Endometrial microvascular endothelial cells (primary cell): ENCODE results near the gene CYB561A3. TPM values are rescaled to one million over a fixed set of nuclear protein-coding genes. Genes with fewer than 3 reads are reported as not detected.

Experiments
- in situ Hi-C: cut with HindIII; loops from 2 replicates; pipeline ENCODE4 v1.10.0; 2017; ENCODE audit warnings: low sequenced_read_pairs, low pct_unique_long_range_greater_than_20kb; ENCODE audit errors: inconsistent ontology term
- total RNA-seq: library from RNA; depleted of rRNA; stranded (reverse); fragments of >200 nt; gene quantifications from one replicate; pipeline ENCODE4 v1.2.3, GENCODE V29; 2015; ENCODE audit errors: inconsistent ontology term

The CYB561A3 gene
- total RNA-seq, 1 donor from 2014 or later = 79.1 TPM

- in situ Hi-C loops = no loop called here
Observed at GRCh38 chr11:61332797-61333549, 28.7 kb downstream of the CYB561A3 start, which contains the start of the genes DDB1 and TKFC. TSS of gene DDB1 (minus strand) at chr11:61333105. CDS start at chr11:61332968, 137 bp downstream. TSS of gene TKFC (plus strand) at chr11:61333228. CDS start at chr11:61334729, 1,501 bp downstream.

- in situ Hi-C loops = no loop called here
Observed at GRCh38 chr11:61332281-61332796, 29.3 kb downstream of the CYB561A3 start.

DNA sequence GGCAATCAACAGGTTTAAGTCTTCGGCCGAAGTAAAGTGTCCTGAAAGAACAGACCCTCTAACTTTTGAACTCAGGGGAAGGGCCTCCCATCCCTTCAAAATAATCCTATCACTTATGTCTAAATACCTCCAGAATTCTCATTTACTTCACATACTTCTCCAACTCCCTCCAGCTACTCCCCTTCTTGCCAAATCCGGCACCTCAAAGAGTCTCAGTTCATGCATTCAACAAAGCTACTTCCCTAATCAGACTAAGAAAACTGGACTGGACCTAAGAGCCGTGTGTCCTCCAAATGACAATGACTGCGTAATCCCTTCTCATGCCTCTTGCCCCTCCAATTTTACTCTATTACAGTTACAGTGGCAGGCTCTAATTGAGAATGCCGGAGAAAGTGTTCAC, 30.0 kb downstream of the CYB561A3 start:
- in situ Hi-C loops = no loop called here

DNA sequence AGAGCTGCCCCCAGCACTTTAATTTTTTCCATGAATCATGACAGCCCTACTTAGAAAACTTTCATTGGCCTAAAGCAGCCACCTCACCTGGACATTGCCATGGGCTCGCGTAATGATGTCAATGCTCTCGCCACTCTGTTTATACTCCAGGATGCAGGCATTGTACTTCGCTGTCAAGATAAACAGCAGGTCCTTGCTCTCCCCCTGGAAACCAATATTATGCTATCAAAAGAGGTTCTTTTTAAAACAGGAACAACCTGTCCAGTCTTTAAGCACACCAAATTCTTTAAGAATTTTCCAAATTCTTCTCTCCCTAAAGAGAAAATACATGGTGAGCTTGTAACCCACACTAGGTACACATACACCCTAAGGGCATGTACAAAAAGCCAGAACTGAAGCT, 31.8 kb downstream of the CYB561A3 start:
- in situ Hi-C loops = no loop called here

DNA sequence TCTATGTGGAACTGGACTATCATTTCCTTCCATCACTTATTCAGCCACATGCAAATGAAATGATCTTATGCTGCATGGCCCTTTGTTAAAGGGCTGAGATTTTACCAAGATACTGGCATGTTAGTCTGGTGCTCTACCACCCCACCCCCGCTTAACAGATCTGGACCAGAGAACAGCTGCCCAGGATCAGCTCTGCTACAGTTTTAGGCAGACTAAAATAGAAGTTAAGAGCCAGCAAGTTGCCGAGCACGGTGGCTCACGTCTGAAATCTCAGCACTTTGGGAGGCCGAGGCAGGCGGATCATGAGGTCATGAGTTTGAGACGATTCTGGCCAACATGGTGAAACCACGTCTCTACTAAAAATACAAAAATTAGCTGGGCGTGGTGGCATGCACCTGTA, 33.3 kb downstream of the CYB561A3 start:
- in situ Hi-C loops = no loop called here

DNA sequence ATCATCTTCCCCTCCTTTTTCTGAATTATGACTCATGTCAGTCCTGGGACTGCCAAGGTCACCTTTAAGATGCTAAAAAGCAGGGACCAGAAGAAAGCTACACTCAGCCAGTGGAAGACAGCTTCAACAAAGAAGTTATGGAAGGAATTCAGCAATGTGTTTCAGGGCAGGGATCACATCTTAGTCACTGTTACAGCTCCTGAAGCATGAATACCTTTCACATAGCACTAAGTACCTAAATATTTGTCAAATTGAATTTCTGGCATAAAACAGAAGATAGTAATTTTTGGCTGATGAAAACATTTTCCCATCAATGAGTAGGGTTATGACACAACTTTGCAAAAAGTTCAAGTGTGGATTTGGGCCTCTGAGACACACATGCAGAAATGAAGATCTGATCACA, 34.0 kb downstream of the CYB561A3 start:
- in situ Hi-C loops = no loop called here

DNA sequence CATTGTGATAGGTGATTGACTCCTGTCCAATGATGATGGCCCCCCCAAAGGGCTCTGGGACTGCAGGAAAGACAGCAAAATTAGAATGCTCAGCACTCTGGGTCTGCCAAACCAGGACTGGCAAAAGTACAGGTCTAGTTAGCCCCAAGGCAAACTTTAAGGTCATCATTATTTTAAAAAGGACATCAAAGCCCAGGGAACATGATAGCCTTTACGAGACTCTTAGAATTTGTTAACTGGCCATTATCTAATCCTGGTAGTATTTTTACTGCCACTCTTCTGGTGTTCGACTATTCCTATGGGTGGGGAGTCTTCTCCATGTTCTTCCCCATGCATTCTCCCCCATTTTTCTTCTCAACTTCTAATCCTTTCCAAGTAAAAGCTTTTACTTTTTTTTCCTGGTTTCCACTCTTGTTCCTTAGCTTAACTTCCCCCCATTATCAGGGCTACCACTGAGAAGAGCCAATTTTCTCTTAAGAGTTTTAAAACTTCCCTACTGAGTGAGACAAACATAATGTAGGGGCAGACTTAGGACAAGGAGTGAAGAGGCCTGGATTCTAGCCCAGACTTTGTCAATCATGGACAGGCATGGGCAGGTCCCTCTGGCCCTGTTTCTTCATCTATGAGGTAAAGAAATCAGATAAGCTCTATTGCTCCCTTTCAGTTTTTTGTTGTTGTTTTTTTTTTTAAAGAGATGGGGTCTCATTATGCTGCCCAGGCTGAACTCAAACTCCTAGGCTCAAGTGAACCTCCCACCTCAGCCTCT, 35.9 kb downstream of the CYB561A3 start:
- in situ Hi-C loops = no loop called here

- in situ Hi-C loops = no loop called here
Observed at GRCh38 chr11:61315260-61315659, 46.4 kb downstream of the CYB561A3 start.

DNA sequence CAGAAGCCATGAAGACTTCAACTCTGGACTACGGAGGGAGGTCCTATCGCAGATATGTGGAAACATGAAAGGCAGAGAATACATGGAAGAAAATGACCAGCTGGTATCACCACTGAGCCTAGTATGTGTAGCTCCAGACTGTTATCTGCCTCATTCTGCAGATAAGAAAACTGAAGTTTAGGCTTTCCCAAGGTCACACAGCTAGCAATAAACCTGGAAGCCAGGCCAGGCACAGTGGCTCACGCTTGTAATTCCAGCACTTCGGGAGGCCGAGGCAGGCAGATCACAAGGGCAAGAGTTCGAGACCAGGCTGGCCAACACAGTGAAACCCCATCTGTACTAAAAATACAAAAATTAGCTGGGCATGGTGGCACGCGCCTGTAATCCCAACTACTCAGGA, 50.9 kb downstream of the CYB561A3 start:
- in situ Hi-C loops = no loop called here

DNA sequence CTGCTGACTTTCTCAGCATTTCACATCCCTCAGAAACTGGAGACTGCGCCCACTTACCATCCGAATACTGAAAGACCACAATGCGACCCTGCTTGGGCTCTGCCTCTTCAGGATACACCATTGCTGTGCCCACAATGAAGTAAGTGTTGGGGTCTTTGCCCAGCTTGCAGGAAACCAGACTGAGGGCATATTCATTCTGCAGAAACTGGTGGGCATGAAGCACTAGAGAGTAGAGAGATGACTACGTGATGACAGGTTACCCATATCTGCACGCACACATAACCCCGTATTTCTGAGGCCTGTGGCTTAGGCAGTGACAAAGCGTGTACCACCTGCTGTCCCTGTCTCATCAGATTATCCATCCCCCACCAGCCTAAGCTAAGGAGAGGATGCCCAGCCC, 51.9 kb downstream of the CYB561A3 start:
- in situ Hi-C loops = no loop called here

DNA sequence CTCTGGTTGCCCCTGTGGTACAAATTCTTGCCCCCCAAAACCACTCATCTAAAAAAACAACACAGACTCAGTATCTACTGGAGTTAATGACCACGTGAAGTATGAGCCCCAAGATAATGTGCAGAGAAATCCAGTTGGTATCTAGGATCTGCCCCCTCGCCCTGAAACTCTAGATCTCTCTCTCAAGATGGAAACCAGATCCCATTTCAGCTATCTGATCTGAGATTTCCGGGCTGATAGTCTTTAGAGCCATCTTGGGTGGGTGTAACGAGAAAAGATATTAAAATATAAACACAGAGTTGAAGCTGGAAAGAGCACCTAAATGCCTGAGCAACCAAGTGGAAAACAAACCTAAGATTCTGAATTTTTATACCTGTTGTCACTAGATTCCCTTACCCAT, 52.5 kb downstream of the CYB561A3 start:
- in situ Hi-C loops = no loop called here

DNA sequence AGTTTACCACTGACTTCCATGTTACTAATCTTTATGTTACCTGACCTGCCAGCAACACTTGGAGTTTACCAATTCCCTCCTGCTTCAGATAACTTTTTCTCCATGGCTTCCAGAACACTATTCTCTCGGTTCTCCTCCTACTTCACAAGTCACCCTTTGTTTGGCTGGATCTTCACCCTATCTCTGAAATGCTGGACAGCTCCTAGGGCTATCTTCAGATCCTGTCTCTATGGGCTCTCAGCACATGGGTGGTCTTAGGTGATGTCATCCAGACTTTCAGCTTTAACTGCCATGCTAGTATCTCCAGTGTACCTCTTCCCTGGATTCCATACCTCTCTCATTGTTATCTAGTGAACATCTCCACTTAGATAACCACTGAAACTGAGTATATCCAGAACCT, 54.3 kb downstream of the CYB561A3 start:
- in situ Hi-C loops = no loop called here

GRCh38 chr11:61306221-61306620, 55.5 kb downstream of the CYB561A3 start:
- in situ Hi-C loops = no loop called here

- in situ Hi-C loops = no loop called here
Observed at GRCh38 chr11:61305417-61305816, 56.3 kb downstream of the CYB561A3 start.

DNA sequence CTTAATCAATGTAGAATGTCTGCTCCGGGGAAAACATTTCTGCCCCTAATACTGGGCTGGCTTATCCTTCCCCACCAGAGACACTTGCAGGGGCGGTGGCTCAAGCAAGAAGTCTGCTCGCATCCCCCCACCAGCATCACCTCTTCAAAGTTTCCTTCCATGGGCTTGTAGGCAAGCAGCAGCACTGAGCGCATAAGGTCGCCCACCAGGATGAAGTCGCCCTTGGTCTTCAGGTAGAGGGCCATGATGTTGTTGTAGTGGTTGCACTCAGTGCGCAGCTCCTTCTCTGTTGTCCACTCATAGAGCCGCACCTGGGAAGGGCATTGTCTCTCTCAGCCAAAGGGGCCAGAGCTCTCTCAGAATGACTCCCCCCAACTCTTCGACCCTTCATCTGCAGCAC, 58.0 kb downstream of the CYB561A3 start:
- in situ Hi-C loops = no loop called here

DNA sequence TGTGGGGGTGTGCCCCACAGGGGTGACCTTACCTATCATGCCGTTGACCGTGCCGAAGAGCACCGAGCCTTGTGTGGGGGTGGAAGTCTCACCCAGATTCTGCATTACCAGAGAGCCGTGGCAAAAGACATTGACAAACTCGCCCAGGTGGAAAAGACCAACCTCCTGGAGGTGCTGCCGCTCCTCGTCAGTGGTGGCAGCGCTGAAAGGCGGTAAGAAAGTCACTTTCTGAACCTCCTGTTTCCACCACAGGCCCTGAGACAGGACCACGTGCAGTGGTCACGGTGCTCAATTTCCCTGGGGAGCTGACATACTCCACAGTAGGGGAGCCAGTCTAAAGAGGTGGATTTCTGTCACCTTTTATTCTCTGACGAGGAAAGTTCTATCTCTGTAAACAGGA, 59.1 kb downstream of the CYB561A3 start:
- in situ Hi-C loops = no loop called here
